GM19324 (cell line): ENCODE measurements around the gene ECHS1.
"Not testable (repeated sequence)": the region's sequence is repeated elsewhere in the genome, so short reads cannot be mapped to it uniquely, and the experiment has no call there.

Experiments used
- ATAC-seq: cut with Tn5 transposase; IDR thresholded peaks from one replicate; pipeline ENCODE4 v1.9.1; 2021; ENCODE audit warnings: mild to moderate bottlenecking, moderate library complexity; ENCODE audit not compliant: unreplicated experiment, low FRiP score

Gene ECHS1

GRCh38 chr10:133379801-133380666, 6.9 kb upstream of the ECHS1 start:
- ATAC-seq: no peak

GRCh38 chr10:133379152-133379800, 6.1 kb upstream of the ECHS1 start, which contains the start of gene PAOX:
Gene PAOX (plus strand): TSS chr10:133379262. CDS start chr10:133379317, 55 bp downstream.
- ATAC-seq: peak; percentile 59

- ATAC-seq: peak; percentile 60
These were observed 5.3 kb upstream of the ECHS1 start for GRCh38 chr10:133378251-133379096.

- no peak for ATAC-seq
These were observed 4.7 kb upstream of the ECHS1 start for GRCh38 chr10:133377818-133378250.

- no peak for ATAC-seq
These were observed 4.1 kb upstream of the ECHS1 start for GRCh38 chr10:133377025-133377817.

- ATAC-seq: not testable (repeated sequence)
These were observed 3.0 kb upstream of the ECHS1 start for GRCh38 chr10:133376183-133376582.

- no peak for ATAC-seq
These were observed 2.4 kb upstream of the ECHS1 start for GRCh38 chr10:133375357-133376115.

GRCh38 chr10:133372507-133372906, 647 bp downstream of the ECHS1 start:
- no peak for ATAC-seq

- ATAC-seq: no peak
These were observed 2.9 kb downstream of the ECHS1 start for GRCh38 chr10:133370030-133370786.

- ATAC-seq: no peak
These were observed 5.0 kb downstream of the ECHS1 start for GRCh38 chr10:133368153-133368552.

GRCh38 chr10:133367461-133367860, 5.7 kb downstream of the ECHS1 start:
- not testable (repeated sequence) for ATAC-seq

GRCh38 chr10:133366751-133367150, 6.4 kb downstream of the ECHS1 start:
- no peak for ATAC-seq

- ATAC-seq: no peak
These were observed 7.0 kb downstream of the ECHS1 start for GRCh38 chr10:133366130-133366478.

- no peak for ATAC-seq
These were observed 7.6 kb downstream of the ECHS1 start for GRCh38 chr10:133365461-133366129.

GRCh38 chr10:133364645-133365431, 8.3 kb downstream of the ECHS1 start:
- ATAC-seq: no peak

- ATAC-seq: no peak
These were observed 10.3 kb downstream of the ECHS1 start for GRCh38 chr10:133362846-133363245.

GRCh38 chr10:133361773-133362441, 11.2 kb downstream of the ECHS1 start:
- no peak for ATAC-seq
